ENCODE data around the gene PTCH1. TPM values are rescaled to one million over a fixed set of nuclear protein-coding genes. Genes with fewer than 3 reads are reported as not detected.

PTCH1 gene
- total and polyA plus RNA-seq, 10 of the 15 experiments (the other 5 are each of a cell fraction or from before 2014, with no cell fraction given), result 0.16 to 6.1 (median 2.6) TPM

GRCh38 chr9:95483431-95483830 is 33.3 kb downstream of the PTCH1 start:
- TF ChIP-seq ZNF592 (IDR thresholded peaks at IDR 0.05) (no peak), POU2F2 (IDR thresholded peaks at IDR 0.05; ENCODE audit: borderline replicate concordance, low read depth, low read length) (no peak), SMARCA5 (IDR thresholded peaks at IDR 0.05) (no peak), POLR2AphosphoS5 (IDR thresholded peaks at IDR 0.05; ENCODE audit: low read length) (no peak), RFX5 (IDR thresholded peaks at IDR 0.05; ENCODE audit: low read depth, low read length) (no peak), SREBF2 (IDR thresholded peaks at IDR 0.05; ENCODE audit: low read length) (no peak), RAD21 (IDR thresholded peaks at IDR 0.05; ENCODE audit: insufficient read depth, low read depth, low read length) (no peak)
- WGBS (ENCODE audit: insufficient coverage, insufficient replicate concordance, low lambda C conversion rate, missing lambda C conversion rate), result 95% methylated on average over 6 of the region's 6 CpGs
- DNase-seq (ENCODE audit: low read depth, low spot score) (no peak), FAIRE-seq (no peak), ATAC-seq (no peak)
- Histone ChIP-seq H2AFZ (ENCODE audit: control insufficient read depth, low read depth, low read length) (no peak overlapping the region), H3K4me3 (no peak overlapping the region), H3K27ac (ENCODE audit: control insufficient read depth, insufficient read depth) (no peak overlapping the region), H3K27me3 (replicated peaks in 1 of 2; ENCODE audit: control insufficient read depth in 2 of 2, insufficient read depth in 2 of 2, low read length in 1 of 2) (no peaks in the 10 kb centered on the region), H3K4me2 (ENCODE audit: control insufficient read depth, insufficient read depth) (no peak overlapping the region), H3K9me3 (replicated peaks; ENCODE audit: control insufficient read depth, insufficient read depth, low read length) (no peaks in the 10 kb centered on the region), H4K20me1 (ENCODE audit: control insufficient read depth, insufficient read depth) (no peaks in the 10 kb centered on the region), H3K79me2 (ENCODE audit: control insufficient read depth, insufficient read depth, low read length) (no peaks in the 10 kb centered on the region), H3K36me3 (ENCODE audit: control insufficient read depth in 2 of 2, insufficient read depth in 2 of 2, low read length in 1 of 2) (peaks cover under 1 to 9% of the 10 kb centered on the region in 2 experiments; a peak in 2 of 4 replicates), H3K9ac (ENCODE audit: control insufficient read depth, insufficient read depth, low read length) (no peak overlapping the region), H3K4me1 (ENCODE audit: control insufficient read depth, insufficient read depth, low read length) (no peaks in the 10 kb centered on the region; the same call in 1 of the 2 replicates)
- POLR2A ChIA-PET, result interaction anchor here (0.7 to 1.1 kb wide), 2 partner anchors 10 to 715 kb away, joined by 4 to 8 read pairs; no protein-coding TSS in a partner anchor
- in situ Hi-C loops (cut with MboI) (no loop called here), intact Hi-C loops (cut with micrococcal nuclease; ENCODE audit: unreplicated experiment) (no loop called here)
- RAD21 ChIA-PET (ENCODE audit: unreplicated experiment), result interaction anchor here (0.8 to 1.2 kb wide), 2 partner anchors 16 to 26 kb away, joined by 3 to 4 read pairs; no protein-coding TSS in a partner anchor
- SMC1A ChIA-PET (ENCODE audit: uncharacterized antibody, unreplicated experiment), result interaction anchor here (0.6 to 2.1 kb wide), 3 partner anchors 21 to 291 kb away, joined by 3 to 9 read pairs (median 4); no protein-coding TSS in a partner anchor
- BruUV-seq (replicated peaks), result no TSS peak
- CTCF ChIA-PET, result interaction anchor here (0.6 to 1.2 kb wide), 2 partner anchors 11 to 215 kb away, joined by 3 to 5 read pairs; no protein-coding TSS in a partner anchor

All from GM12878 (cell line).